Measurements from ENCODE around the gene MRPL51. TPM values are rescaled to one million over a fixed set of nuclear protein-coding genes. Genes with fewer than 3 reads are reported as not detected.
"Not testable (repeated sequence)": the region's sequence is repeated elsewhere in the genome, so short reads cannot be mapped to it uniquely, and the experiment has no call there.

Gene MRPL51
- total and polyA plus RNA-seq, 2 experiments from 2014 or later: 57.4 to 231 TPM

- no peaks in the 10 kb centered on the region for H3K9me2 ChIP-seq (replicated peaks; ENCODE audit: insufficient read depth)
- WGBS (ENCODE audit: low lambda C conversion rate, missing lambda C conversion rate): 100% methylated on average over 1 of the region's 1 CpG
These were observed 4.8 kb downstream of the MRPL51 start for GRCh38 chr12:6488240-6488639.

GRCh38 chr12:6478416-6478815 is 14.6 kb downstream of the MRPL51 start:
- H3K4me1 ChIP-seq (ENCODE audit: insufficient read depth): no peaks in the 10 kb centered on the region
- H3K27me3 ChIP-seq: no peaks in the 10 kb centered on the region
- DNase-seq (ENCODE audit: low spot score): no peak
- H3K79me2 ChIP-seq: no peaks in the 10 kb centered on the region
- no peak overlapping the region for H3K27ac ChIP-seq
- H3K4me3 ChIP-seq: no peak overlapping the region
- H3K9me3 ChIP-seq (ENCODE audit: low read depth): no peaks in the 10 kb centered on the region
- TF ChIP-seq EZH2phosphoT487 (IDR thresholded peaks at IDR 0.05; ENCODE audit: low read depth, severe bottlenecking, unreplicated experiment) (no peak), EZH2 (IDR thresholded peaks at IDR 0.05; ENCODE audit: borderline replicate concordance) (no peak), CTCF (IDR thresholded peaks at IDR 0.05; ENCODE audit: poor library complexity) (no peak)
- H3K4me2 ChIP-seq: no peak overlapping the region
- WGBS (ENCODE audit: low lambda C conversion rate, missing lambda C conversion rate): 87% methylated on average over 20 of the region's 20 CpGs
- no peaks in the 10 kb centered on the region for H3K9me2 ChIP-seq (replicated peaks; ENCODE audit: insufficient read depth)
- H2AFZ ChIP-seq: no peak overlapping the region
- H3K36me3 ChIP-seq (replicated peaks; ENCODE audit: insufficient read depth, low read depth): no peaks in the 10 kb centered on the region
- H4K20me1 ChIP-seq (ENCODE audit: insufficient read depth, poor library complexity, severe bottlenecking): no peaks in the 10 kb centered on the region

More at GRCh38 chr12:6488240-6488639, 4.8 kb downstream of the MRPL51 start:
- Histone ChIP-seq H3K27ac (no peak overlapping the region), H3K36me3 (replicated peaks; ENCODE audit: insufficient read depth, low read depth) (no peaks in the 10 kb centered on the region), H4K20me1 (ENCODE audit: insufficient read depth, poor library complexity, severe bottlenecking) (no peaks in the 10 kb centered on the region), H2AFZ (no peak overlapping the region), H3K27me3 (no peaks in the 10 kb centered on the region), H3K4me2 (no peak overlapping the region), H3K4me3 (no peak overlapping the region), H3K9me3 (ENCODE audit: low read depth) (no peaks in the 10 kb centered on the region), H3K4me1 (ENCODE audit: insufficient read depth) (peaks cover 5% of the 10 kb centered on the region), H3K79me2 (peaks cover 15% of the 10 kb centered on the region)
- no peak for TF ChIP-seq CTCF (IDR thresholded peaks at IDR 0.05; ENCODE audit: poor library complexity)
- TF ChIP-seq EZH2phosphoT487 (IDR thresholded peaks at IDR 0.05; ENCODE audit: low read depth, severe bottlenecking, unreplicated experiment): no peak
- no peak for TF ChIP-seq EZH2 (IDR thresholded peaks at IDR 0.05; ENCODE audit: borderline replicate concordance)
- no peak for DNase-seq (ENCODE audit: low spot score)

GRCh38 chr12:6477601-6478377 is 15.3 kb downstream of the MRPL51 start:
- H3K4me2 ChIP-seq; H3K79me2 ChIP-seq; H3K4me1 ChIP-seq (ENCODE audit: insufficient read depth); H3K36me3 ChIP-seq (replicated peaks; ENCODE audit: insufficient read depth, low read depth); H3K27me3 ChIP-seq; H3K9me3 ChIP-seq (ENCODE audit: low read depth); H3K4me3 ChIP-seq; H4K20me1 ChIP-seq (ENCODE audit: insufficient read depth, poor library complexity, severe bottlenecking); H2AFZ ChIP-seq; H3K27ac ChIP-seq; H3K9me2 ChIP-seq (replicated peaks; ENCODE audit: insufficient read depth); DNase-seq (ENCODE audit: low spot score): not testable (repeated sequence)
- 96% methylated on average over 36 of the region's 37 CpGs for WGBS (ENCODE audit: low lambda C conversion rate, missing lambda C conversion rate)

- DNase-seq (ENCODE audit: low spot score): no peak
- H3K9me2 ChIP-seq (replicated peaks; ENCODE audit: insufficient read depth): no peaks in the 10 kb centered on the region
- peak overlapping the region; percentile 54 for H3K27ac ChIP-seq
- no peaks in the 10 kb centered on the region for H3K4me1 ChIP-seq (ENCODE audit: insufficient read depth)
- H4K20me1 ChIP-seq (ENCODE audit: insufficient read depth, poor library complexity, severe bottlenecking): no peaks in the 10 kb centered on the region
- TF ChIP-seq EZH2phosphoT487 (IDR thresholded peaks at IDR 0.05; ENCODE audit: low read depth, severe bottlenecking, unreplicated experiment) (no peak), CTCF (IDR thresholded peaks at IDR 0.05; ENCODE audit: poor library complexity) (no peak), EZH2 (IDR thresholded peaks at IDR 0.05; ENCODE audit: borderline replicate concordance) (no peak)
- WGBS (ENCODE audit: low lambda C conversion rate, missing lambda C conversion rate): 55% methylated on average over 3 of the region's 3 CpGs
- H3K36me3 ChIP-seq (replicated peaks; ENCODE audit: insufficient read depth, low read depth): no peaks in the 10 kb centered on the region
- H3K79me2 ChIP-seq: no peaks in the 10 kb centered on the region
- no peak overlapping the region for H3K4me2 ChIP-seq
- H2AFZ ChIP-seq: no peak overlapping the region
- H3K27me3 ChIP-seq: no peaks in the 10 kb centered on the region
- H3K4me3 ChIP-seq: no peak overlapping the region
- H3K9me3 ChIP-seq (ENCODE audit: low read depth): no peaks in the 10 kb centered on the region
These were observed 16.6 kb downstream of the MRPL51 start for GRCh38 chr12:6476489-6476888.

- H3K27ac ChIP-seq: not testable (repeated sequence)
These were observed 17.7 kb downstream of the MRPL51 start for GRCh38 chr12:6475233-6475975.

More at GRCh38 chr12:6475233-6475975, 17.7 kb downstream of the MRPL51 start:
- H3K4me2 ChIP-seq; H3K9me3 ChIP-seq (ENCODE audit: low read depth); H3K9me2 ChIP-seq (replicated peaks; ENCODE audit: insufficient read depth); H3K79me2 ChIP-seq; H4K20me1 ChIP-seq (ENCODE audit: insufficient read depth, poor library complexity, severe bottlenecking); H3K27me3 ChIP-seq; H3K4me1 ChIP-seq (ENCODE audit: insufficient read depth); H3K4me3 ChIP-seq; DNase-seq (ENCODE audit: low spot score); H2AFZ ChIP-seq; H3K36me3 ChIP-seq (replicated peaks; ENCODE audit: insufficient read depth, low read depth): not testable (repeated sequence)
- WGBS (ENCODE audit: low lambda C conversion rate, missing lambda C conversion rate): 94% methylated on average over 22 of the region's 48 CpGs
